GM12878 (cell line): ENCODE data around the gene GPR155. TPM values are rescaled to one million over a fixed set of nuclear protein-coding genes. Genes with fewer than 3 reads are reported as not detected.

ENCODE experiments used
- ATAC-seq: fragments of 200-7000 bp; cut with Tn5 transposase; 3 replicates; pipeline ENCODE4 v1.9.1; 2020; ENCODE audit warnings: mild to moderate bottlenecking, moderate library complexity
- BruUV-seq: library from RNA; stranded (reverse); fragments of 400-500 nt; replicated peaks from 2 replicates; lab custom pipeline; 2021; lab: Mats Ljungman, UMichigan
- CTCF ChIA-PET: fragments of 300-600 bp; sonication (Branson Sonifier 250); formaldehyde crosslinking; extraction: SDS; loops from one replicate; lab custom pipeline; 2021; ENCODE audit warnings: inconsistent platforms; lab: Yijun Ruan, JAX
- POLR2A ChIA-PET: fragments of 350-600 bp; formaldehyde crosslinking; extraction: SDS; loops from one replicate; lab custom pipeline; 2021; ENCODE audit warnings: inconsistent platforms; lab: Charles Lee
- RAD21 ChIA-PET: fragments of 300-600 bp; sonication (Branson Sonifier 250); formaldehyde crosslinking; loops from one replicate; lab custom pipeline; 2023; ENCODE audit warnings: antibody characterized with exemption; ENCODE audit not compliant: unreplicated experiment; lab: Charles Lee
- SMC1A ChIA-PET: fragments of 300-600 bp; sonication (Branson Sonifier 250); formaldehyde crosslinking; loops from one replicate; lab custom pipeline; 2023; ENCODE audit not compliant: unreplicated experiment, uncharacterized antibody; lab: Charles Lee
- DNase-seq: peaks from one replicate; pipeline ENCODE4 v3.0.0-alpha.2; 2011; ENCODE audit warnings: low read depth, low spot score
- FAIRE-seq: peaks from 3 replicates; lab custom pipeline; 2011; peaks lifted over from hg19 to GRCh38; lab: Jason Lieb, UNC
- H2AFZ ChIP-seq: 2 replicates; pipeline ENCODE4 v1.6.0; 2011; ENCODE audit warnings: low read depth, low read length, control low read depth; ENCODE audit not compliant: control insufficient read depth
- H3K27ac ChIP-seq: 2 replicates; pipeline ENCODE4 v1.5.1; 2011; ENCODE audit warnings: control low read depth; ENCODE audit not compliant: control insufficient read depth, insufficient read depth
- H3K27me3 ChIP-seq, 2 experiments: replicated peaks in 1 of 2; 2 replicates each; pipeline versions ENCODE4 v1.6.0 to v1.6.1; 2011; ENCODE audit warnings: low read length in 1 of 2; ENCODE audit not compliant: control insufficient read depth in 2 of 2, insufficient read depth in 2 of 2
- H3K36me3 ChIP-seq, 2 experiments: 2 replicates each; pipeline ENCODE4 v1.5.1; 2011; ENCODE audit warnings: low read length in 1 of 2; ENCODE audit not compliant: control insufficient read depth in 2 of 2, insufficient read depth in 2 of 2
- H3K4me1 ChIP-seq: 2 replicates; pipeline ENCODE4 v1.6.1; 2011; ENCODE audit warnings: mild to moderate bottlenecking, low read length, moderate library complexity, mixed read lengths; ENCODE audit not compliant: control insufficient read depth, insufficient read depth
- H3K4me2 ChIP-seq: 2 replicates; pipeline ENCODE4 v1.6.0; 2011; ENCODE audit warnings: control low read depth; ENCODE audit not compliant: control insufficient read depth, insufficient read depth
- H3K4me3 ChIP-seq: fragments of 200-600 bp; sonication (generic); 2 replicates; pipeline ENCODE4 v1.5.1; 2016
- H3K79me2 ChIP-seq: 2 replicates; pipeline ENCODE4 v1.6.0; 2011; ENCODE audit warnings: low read length; ENCODE audit not compliant: control insufficient read depth, insufficient read depth
- H3K9ac ChIP-seq: 2 replicates; pipeline ENCODE4 v1.8.0; 2011; ENCODE audit warnings: low read length, control low read depth, mixed read lengths; ENCODE audit not compliant: control insufficient read depth, insufficient read depth
- H3K9me3 ChIP-seq: replicated peaks from 3 replicates; pipeline ENCODE4 v1.5.1; 2011; ENCODE audit warnings: mild to moderate bottlenecking, low read length; ENCODE audit not compliant: control insufficient read depth, insufficient read depth
- H4K20me1 ChIP-seq: 2 replicates; pipeline ENCODE4 v1.6.0; 2011; ENCODE audit not compliant: control insufficient read depth, insufficient read depth
- BHLHE40 ChIP-seq, 2 experiments: fragments of 450-650 bp in 1 of 2; IDR thresholded peaks; 2 replicates each; pipeline ENCODE4 v1.6.1; 2011 to 2017; ENCODE audit warnings: low read depth in 2 of 2, borderline replicate concordance in 1 of 2, improper control_type of control experiment in 1 of 2, low read length in 1 of 2, mild to moderate bottlenecking in 1 of 2
- CREM ChIP-seq: IDR thresholded peaks from 2 replicates; pipeline ENCODE4 v1.6.1; 2014; ENCODE audit warnings: antibody characterized with exemption, low read depth
- GABPA ChIP-seq: IDR thresholded peaks from 2 replicates; pipeline ENCODE4 v1.6.1; 2014; ENCODE audit warnings: antibody characterized with exemption, low read depth, mild to moderate bottlenecking, inconsistent platforms
- MEF2B ChIP-seq: fragments of 450-650 bp; IDR thresholded peaks from 2 replicates; pipeline ENCODE4 v1.6.1; 2018; ENCODE audit warnings: mild to moderate bottlenecking, moderate library complexity; ENCODE audit not compliant: partially characterized antibody, poor library complexity, severe bottlenecking
- NR2C1 ChIP-seq: fragments of 450-650 bp; IDR thresholded peaks from 2 replicates; pipeline ENCODE4 v1.6.1; 2017; ENCODE audit warnings: antibody characterized with exemption, mild to moderate bottlenecking, moderate library complexity
- POLR2AphosphoS2 ChIP-seq: IDR thresholded peaks from 2 replicates; pipeline ENCODE4 v1.6.1; 2011; ENCODE audit warnings: low read depth, mild to moderate bottlenecking, low read length, improper control_type of control experiment, moderate library complexity
- SREBF2 ChIP-seq: IDR thresholded peaks from 2 replicates; pipeline ENCODE4 v1.6.1; 2012; ENCODE audit warnings: mild to moderate bottlenecking, low read length
- ZNF622 ChIP-seq: fragments of 450-650 bp; IDR thresholded peaks from 2 replicates; pipeline ENCODE4 v1.6.1; 2017; ENCODE audit warnings: mild to moderate bottlenecking, inconsistent platforms
- WGBS: methylation state at CpG from one replicate; pipeline ENCODE4 v1.1.6; 2016; ENCODE audit warnings: low lambda C conversion rate; ENCODE audit not compliant: insufficient replicate concordance, insufficient coverage; ENCODE audit errors: missing lambda C conversion rate; 5-methylcytosine and 5-hydroxymethylcytosine counted together
- in situ Hi-C: fragments of 300-500 bp; cut with MboI; formaldehyde crosslinking; loops from 9 replicates; pipeline ENCODE4 v1.14.3; 2018; ENCODE audit warnings: mixed read lengths
- intact Hi-C: fragments of 100-400 bp; cut with micrococcal nuclease; formaldehyde crosslinking; loops from one replicate; pipeline ENCODE4 v1.14.2; 2022; ENCODE audit not compliant: unreplicated experiment
- polyA plus RNA-seq, 11 experiments: library from polyadenylated mRNA; depleted of rRNA in 4 of 11; unstranded in 6 of 11; stranded (reverse) in 5 of 11; fragments of >200 nt; fragmentation: Nextera tagmentation in 4 of 11; fragmentation: Illumina TruSeq in 1 of 11; extraction: Ambion mirVana in 4 of 11; extraction: Trizol in 1 of 11; gene quantifications; 1 replicate in 1 of 11; 2 replicates in 10 of 11; pipeline versions ENCODE4 v1.2.1 to v1.2.3, GENCODE V29; 2011 to 2016; ENCODE audit warnings: inconsistent platforms in 2 of 11, missing spikeins in 2 of 11, low read depth in 1 of 11
- total RNA-seq, 4 experiments: library from RNA; depleted of rRNA in 3 of 4; stranded (reverse); fragments of >200 nt in 3 of 4; fragmentation: Illumina TruSeq in 1 of 4; extraction: Trizol in 1 of 4; gene quantifications; 2 replicates each; pipeline versions ENCODE4 v1.2.1 to v1.2.3, GENCODE V29; 2013 to 2021
- TF ChIP-seq, protein P1 (sequence below): fragments of 150-350 bp; IDR thresholded peaks from 2 replicates; pipeline ENCODE4 v1.6.1; 2016; ENCODE audit warnings: low read depth, low read length

Gene GPR155
- total and polyA plus RNA-seq, 10 of the 15 experiments (the other 5 are each of a cell fraction or from before 2014, with no cell fraction given) = 0.53 to 3.0 (median 1.5) TPM

DNA sequence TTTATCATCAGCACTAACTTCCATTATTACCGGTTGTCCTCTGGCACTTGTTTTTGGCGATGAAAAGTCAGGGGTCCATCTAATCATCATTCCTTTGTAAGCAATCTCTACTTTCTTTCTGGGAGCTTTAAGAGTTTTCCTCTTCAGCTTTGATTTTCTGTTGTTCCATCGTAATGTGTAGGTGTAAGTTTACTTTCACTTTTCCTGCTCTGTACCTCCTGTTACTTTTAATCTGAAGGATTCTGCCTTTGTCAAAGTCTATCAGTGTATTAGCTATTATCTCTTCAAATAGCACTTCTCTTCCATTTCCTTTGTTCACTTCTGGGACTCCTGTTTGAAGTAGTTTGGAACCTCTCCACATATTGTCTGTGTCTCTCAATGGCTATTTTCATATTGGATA is 25.5 kb upstream of the GPR155 start (continued):
- TF ChIP-seq, protein P1, sequence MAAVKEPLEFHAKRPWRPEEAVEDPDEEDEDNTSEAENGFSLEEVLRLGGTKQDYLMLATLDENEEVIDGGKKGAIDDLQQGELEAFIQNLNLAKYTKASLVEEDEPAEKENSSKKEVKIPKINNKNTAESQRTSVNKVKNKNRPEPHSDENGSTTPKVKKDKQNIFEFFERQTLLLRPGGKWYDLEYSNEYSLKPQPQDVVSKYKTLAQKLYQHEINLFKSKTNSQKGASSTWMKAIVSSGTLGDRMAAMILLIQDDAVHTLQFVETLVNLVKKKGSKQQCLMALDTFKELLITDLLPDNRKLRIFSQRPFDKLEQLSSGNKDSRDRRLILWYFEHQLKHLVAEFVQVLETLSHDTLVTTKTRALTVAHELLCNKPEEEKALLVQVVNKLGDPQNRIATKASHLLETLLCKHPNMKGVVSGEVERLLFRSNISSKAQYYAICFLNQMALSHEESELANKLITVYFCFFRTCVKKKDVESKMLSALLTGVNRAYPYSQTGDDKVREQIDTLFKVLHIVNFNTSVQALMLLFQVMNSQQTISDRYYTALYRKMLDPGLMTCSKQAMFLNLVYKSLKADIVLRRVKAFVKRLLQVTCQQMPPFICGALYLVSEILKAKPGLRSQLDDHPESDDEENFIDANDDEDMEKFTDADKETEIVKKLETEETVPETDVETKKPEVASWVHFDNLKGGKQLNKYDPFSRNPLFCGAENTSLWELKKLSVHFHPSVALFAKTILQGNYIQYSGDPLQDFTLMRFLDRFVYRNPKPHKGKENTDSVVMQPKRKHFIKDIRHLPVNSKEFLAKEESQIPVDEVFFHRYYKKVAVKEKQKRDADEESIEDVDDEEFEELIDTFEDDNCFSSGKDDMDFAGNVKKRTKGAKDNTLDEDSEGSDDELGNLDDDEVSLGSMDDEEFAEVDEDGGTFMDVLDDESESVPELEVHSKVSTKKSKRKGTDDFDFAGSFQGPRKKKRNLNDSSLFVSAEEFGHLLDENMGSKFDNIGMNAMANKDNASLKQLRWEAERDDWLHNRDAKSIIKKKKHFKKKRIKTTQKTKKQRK = no peak
- TF ChIP-seq GABPA (no peak), ZNF622 (no peak), BHLHE40 (IDR thresholded peaks at IDR 0.05; ENCODE audit: borderline replicate concordance in 1 of 2, low read depth in 2 of 2, low read length in 1 of 2) (no peak), NR2C1 (no peak), POLR2AphosphoS2 (no peak), CREM (no peak), SREBF2 (no peak)

DNA sequence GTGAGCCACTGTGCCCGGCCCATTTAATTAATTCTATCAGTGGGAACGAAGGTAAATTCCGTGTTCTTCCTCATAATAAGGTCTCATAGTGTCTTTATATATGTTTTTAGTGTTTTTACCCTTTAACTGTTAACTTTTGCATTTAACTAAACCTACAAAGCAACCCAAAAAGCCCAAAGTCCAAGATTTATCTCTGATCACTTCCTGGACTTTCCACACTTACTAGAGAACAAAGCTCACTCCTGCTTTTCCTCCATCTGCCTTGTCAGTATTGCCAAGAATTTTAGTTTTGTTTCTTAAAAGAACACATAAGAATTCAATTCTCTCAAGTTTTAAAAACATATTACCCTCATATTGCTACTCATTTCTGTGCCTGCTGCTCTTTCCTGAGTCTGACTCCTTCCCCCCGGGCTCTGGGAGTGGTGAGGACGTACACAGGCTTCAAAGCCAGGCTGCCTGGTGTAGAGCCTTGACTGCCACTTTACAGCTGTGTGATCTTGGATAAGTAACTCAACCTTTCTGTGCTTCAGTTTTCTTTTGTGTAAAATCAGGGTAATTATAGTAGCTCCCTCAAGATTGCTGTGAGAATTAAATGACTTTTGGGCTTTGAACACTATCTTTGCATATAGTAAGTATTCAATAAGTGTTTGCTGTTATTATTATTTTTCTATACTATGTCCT is 24.9 kb upstream of the GPR155 start:
- WGBS = 28% methylated on average over 5 of the region's 5 CpGs
- CTCF ChIA-PET = no interaction called here
- H3K79me2 ChIP-seq = no peaks in the 10 kb centered on the region

More for the DNA sequence above, 24.9 kb upstream of the GPR155 start:
- ATAC-seq = no peak
- Histone ChIP-seq H3K27me3 (no peaks in the 10 kb centered on the region), H3K4me1 (peaks cover 6% of the 10 kb centered on the region), H3K4me3 (no peak overlapping the region), H2AFZ (no peak overlapping the region), H3K9ac (no peak overlapping the region), H3K9me3 (peaks cover 2% of the 10 kb centered on the region), H4K20me1 (no peaks in the 10 kb centered on the region), H3K36me3 (no peaks in the 10 kb centered on the region), H3K27ac (no peak overlapping the region), H3K4me2 (no peak overlapping the region)
- no peak for DNase-seq
- in situ Hi-C loops (no loop called here), intact Hi-C loops (no loop called here)
- no peak for FAIRE-seq
- no peak for TF ChIP-seq MEF2B
- SMC1A ChIA-PET = interaction anchor here (0.6 to 1.6 kb wide), 5 partner anchors 8 to 187 kb away, joined by 3 to 6 read pairs (median 3); no protein-coding TSS in a partner anchor
- POLR2A ChIA-PET = no interaction called here
- BruUV-seq = no TSS peak
- RAD21 ChIA-PET = no interaction called here
